ENCODE data around the gene OR2V1. TPM values are rescaled to one million over a fixed set of nuclear protein-coding genes. Genes with fewer than 3 reads are reported as not detected.

The OR2V1 gene
- total and polyA plus RNA-seq, 2 of the 13 experiments (the other 11 are each of a cell fraction or from before 2014, with no cell fraction given) = not detected

GRCh38 chr5:181159286-181160151 is 28.6 kb upstream of the OR2V1 start (continued):
- peak; percentile 31; the same call in 1 of the 2 replicates for TF ChIP-seq PATZ1 (CRISPR knock-in tag; IDR thresholded peaks at IDR 0.05)
- 0 out of 2 replicates have a peak, but pooled peaks have one; percentile 26 for TF ChIP-seq HOXA3 (CRISPR knock-in tag; IDR thresholded peaks at IDR 0.05)
- TF ChIP-seq SKI (IDR thresholded peaks at IDR 0.05; ENCODE audit: partially characterized antibody) = no peak
- no peak for TF ChIP-seq ZSCAN9 (CRISPR knock-in tag; IDR thresholded peaks at IDR 0.05; ENCODE audit: borderline replicate concordance)
- no peak for TF ChIP-seq ZEB1 (IDR thresholded peaks at IDR 0.05; ENCODE audit: insufficient replicate concordance, low read depth)
- TF ChIP-seq THAP11 (CRISPR knock-in tag; IDR thresholded peaks at IDR 0.05) = 0 out of 2 replicates have a peak, but pooled peaks have one; percentile 13
- TF ChIP-seq ADNP (CRISPR knock-in tag; IDR thresholded peaks at IDR 0.05) = no peak
- TF ChIP-seq MATR3 (CRISPR knock-in tag; IDR thresholded peaks at IDR 0.05) = no peak
- TF ChIP-seq ATF6 (CRISPR knock-in tag; conservative IDR thresholded peaks at IDR 0.05) = no peak
- 0 out of 2 replicates have a peak, but pooled peaks have one; percentile 16 for TF ChIP-seq DRAP1 (CRISPR knock-in tag; IDR thresholded peaks at IDR 0.05)
- peak; percentile 83 for TF ChIP-seq SMC3 (IDR thresholded peaks at IDR 0.05; ENCODE audit: low read length)
- TF ChIP-seq GATAD2A (CRISPR knock-in tag; IDR thresholded peaks at IDR 0.05) = peak; percentile 50; the same call in 1 of the 2 replicates
- TF ChIP-seq HOXA7 (CRISPR knock-in tag; IDR thresholded peaks at IDR 0.05) = no peak
- TF ChIP-seq GLI4 (CRISPR knock-in tag; IDR thresholded peaks at IDR 0.05; ENCODE audit: borderline replicate concordance) = no peak
- 0 out of 2 replicates have a peak, but pooled peaks have one; percentile 21 for TF ChIP-seq MED1 (CRISPR knock-in tag; IDR thresholded peaks at IDR 0.05)
- TF ChIP-seq ZNF75D (CRISPR knock-in tag; IDR thresholded peaks at IDR 0.05; ENCODE audit: borderline replicate concordance) = no peak
- TF ChIP-seq SALL1 (CRISPR knock-in tag; IDR thresholded peaks at IDR 0.05) = peak; percentile 23; the same call in 1 of the 2 replicates
- no peak for TF ChIP-seq ZNF646 (CRISPR knock-in tag; IDR thresholded peaks at IDR 0.05)
- TF ChIP-seq SPEN (CRISPR knock-in tag; IDR thresholded peaks at IDR 0.05; ENCODE audit: low read depth) = 0 out of 2 replicates have a peak, but pooled peaks have one; percentile 23
